Ovary (tissue), 9 donors: Measurements from ENCODE around the gene ZNF91. TPM values are rescaled to one million over a fixed set of nuclear protein-coding genes. Genes with fewer than 3 reads are reported as not detected.

ENCODE experiments used
- DNase-seq, 5 donors: peaks; one replicate each; pipeline ENCODE4 v3.0.0-alpha.2; 2019 to 2020
- H3K27ac ChIP-seq, 2 donors: fragments of 200-600 bp; one replicate each; pipeline versions ENCODE4 v1.5.1 to v1.8.0; 2019 to 2022
- H3K27me3 ChIP-seq: fragments of 200-600 bp; one replicate; pipeline ENCODE4 v1.8.0; 2022
- H3K36me3 ChIP-seq: fragments of 200-600 bp; sonication (generic); one replicate; pipeline ENCODE4 v1.5.1; 2019
- H3K4me1 ChIP-seq: one replicate; pipeline ENCODE4 v1.8.1; 2013; ENCODE audit warnings: mild to moderate bottlenecking, moderate library complexity; ENCODE audit not compliant: insufficient read depth
- H3K4me3 ChIP-seq: fragments of 200-600 bp; sonication (generic); one replicate; pipeline ENCODE4 v1.5.1; 2017
- H3K9me3 ChIP-seq, 2 donors: fragments of 200-600 bp in 1 of 2; sonication (generic) in 1 of 2; one replicate each; pipeline versions ENCODE4 v1.5.1 to v1.8.1; 2013 to 2019; ENCODE audit warnings: mild to moderate bottlenecking in 1 of 2, moderate library complexity in 1 of 2
- CTCF ChIP-seq, 3 donors: fragments of 450-650 bp in 2 of 3; fragments of 200-600 bp in 1 of 3; IDR thresholded peaks; one replicate each; pipeline versions ENCODE4 v1.5.1 to v1.8.0; 2016 to 2022; ENCODE audit warnings: antibody characterized with exemption in 3 of 3, mild to moderate bottlenecking in 1 of 3
- EP300 ChIP-seq: sonication (generic); formaldehyde crosslinking; IDR thresholded peaks from one replicate; pipeline ENCODE4 v1.6.1; 2017; ENCODE audit warnings: antibody characterized with exemption
- POLR2A ChIP-seq: fragments of 450-650 bp; IDR thresholded peaks from one replicate; pipeline ENCODE4 v1.6.1; 2017; ENCODE audit warnings: antibody characterized with exemption, mild to moderate bottlenecking, moderate library complexity
- WGBS, 3 donors: extraction: QIAGEN DNeasy Blood & Tissue Kit in 1 of 3; methylation state at CpG; one replicate each; pipeline versions ENCODE4 v1.1.5 to v1.1.7; 2013 to 2017; 5-methylcytosine and 5-hydroxymethylcytosine counted together
- intact Hi-C, 4 donors: fragments of 100-400 bp; cut with DNase I; formaldehyde crosslinking; loops; one replicate each; pipeline versions ENCODE4 v1.11.0 to v1.15.1; 2022 to 2023
- polyA plus RNA-seq, 2 donors: library from polyadenylated mRNA; stranded (reverse); fragments of 200-250 nt in 1 of 2; fragments of 350-450 nt in 1 of 2; fragmentation: Illumina TruSeq in 1 of 2; extraction: RNeasy Lipid Tissue Mini Kit (QIAGEN cat#74804) in 1 of 2; gene quantifications; one replicate each; pipeline ENCODE4 v1.2.3, GENCODE V29; 2013 to 2014
- total RNA-seq, 7 donors: library from RNA; depleted of rRNA in 2 of 7; stranded (reverse); fragments of >200 nt in 2 of 7; fragmentation: NEBNext Ultra II Directional in 3 of 7; extraction: Animal tissue kit (Norgen Biotek cat#: 25700) in 3 of 7; gene quantifications; one replicate each; pipeline versions ENCODE4 v1.1.0 to v1.2.4, GENCODE V29; 2016 to 2023
- donor health status: DM: no; HTN: no; CAD: no; lungs with moderate emphysema.
- donor health status: DM: no; HTN: no; CAD: no.
- donor health status: Bipolar disorder and iron deficiency.
- donor health status: DM: yes; HTN: yes; CAD: no.
- donor health status: DM: no; HTN: no; CAD: no.
- donor health status: DM: yes; HTN: yes; CAD: no.

Gene ZNF91
- total and polyA plus RNA-seq, 9 donors: 13.2 to 85.6 (median 66.6) TPM

- TF ChIP-seq CTCF (IDR thresholded peaks at IDR 0.05) (no peak), EP300 (no peak), POLR2A (no peak)
- Histone ChIP-seq H3K27ac (no peak overlapping the region), H3K27me3 (no peaks in the 10 kb centered on the region), H3K9me3 (no peaks in the 10 kb centered on the region), H3K4me1 (no peaks in the 10 kb centered on the region), H3K4me3 (no peak overlapping the region), H3K36me3 (no peaks in the 10 kb centered on the region)
- DNase-seq: no peak
- intact Hi-C loops: no loop called here
- WGBS, 3 donors: 79 to 88% (median 84%) methylated on average over 2 of the region's 2 CpGs
These were observed 80.0 kb downstream of the ZNF91 start for GRCh38 chr19:23315286-23315685.

GRCh38 chr19:23314505-23315251 lies 80.6 kb downstream of the ZNF91 start:
- Histone ChIP-seq H3K27ac (no peak overlapping the region), H3K4me1 (no peaks in the 10 kb centered on the region), H3K9me3 (no peaks in the 10 kb centered on the region), H3K36me3 (no peaks in the 10 kb centered on the region), H3K27me3 (no peaks in the 10 kb centered on the region), H3K4me3 (no peak overlapping the region)
- 72 to 81% (median 74%) methylated on average over 4 of the region's 4 CpGs for WGBS, 3 donors
- no peak for DNase-seq
- intact Hi-C loops: no loop called here
- TF ChIP-seq CTCF (IDR thresholded peaks at IDR 0.05) (no peak), EP300 (no peak), POLR2A (no peak)

- 85 to 92% (median 89%) methylated on average over 2 of the region's 2 CpGs for whole genome bisulfite sequencing, 3 donors
- intact Hi-C loops: no loop called here
- H3K4me3 ChIP-seq: no peak overlapping the region
These were observed 82.1 kb downstream of the ZNF91 start for GRCh38 chr19:23313196-23313595.

GRCh38 chr19:23312515-23312914 lies 82.8 kb downstream of the ZNF91 start:
- intact Hi-C loops: no loop called here
- H3K27ac ChIP-seq: no peak overlapping the region
- H3K4me3 ChIP-seq: no peak overlapping the region
- H3K27me3 ChIP-seq: no peaks in the 10 kb centered on the region
- no peaks in the 10 kb centered on the region for H3K4me1 ChIP-seq
- no peaks in the 10 kb centered on the region for H3K9me3 ChIP-seq
- TF ChIP-seq CTCF (IDR thresholded peaks at IDR 0.05): no peak
- no peak for TF ChIP-seq EP300
- TF ChIP-seq POLR2A: no peak
- DNase-seq: no peak
- 68 to 88% (median 75%) methylated on average over 1 of the region's 1 CpG for WGBS, 3 donors
- no peaks in the 10 kb centered on the region for H3K36me3 ChIP-seq

More at GRCh38 chr19:23313196-23313595, 82.1 kb downstream of the ZNF91 start:
- TF ChIP-seq EP300: no peak
- no peak for TF ChIP-seq CTCF (IDR thresholded peaks at IDR 0.05)
- TF ChIP-seq POLR2A: no peak
- no peaks in the 10 kb centered on the region for H3K36me3 ChIP-seq
- no peaks in the 10 kb centered on the region for H3K4me1 ChIP-seq
- no peak for DNase-seq
- H3K9me3 ChIP-seq: no peaks in the 10 kb centered on the region
- H3K27ac ChIP-seq: no peak overlapping the region
- no peaks in the 10 kb centered on the region for H3K27me3 ChIP-seq
